Uterus (tissue), 4 donors: ENCODE results near the gene EXOC4. TPM values are rescaled to one million over a fixed set of nuclear protein-coding genes. Genes with fewer than 3 reads are reported as not detected.

ENCODE experiments used
- DNase-seq, 2 donors: peaks; one replicate each; pipeline ENCODE4 v3.0.0-alpha.2; 2019 to 2020
- H3K27ac ChIP-seq, 2 donors: fragments of 200-600 bp; sonication (generic); 1 replicate in 1 of 2; 2 replicates in 1 of 2; pipeline ENCODE4 v1.5.1; 2016 to 2018
- H3K27me3 ChIP-seq, 2 donors: fragments of 200-600 bp; sonication (generic); one replicate each; pipeline ENCODE4 v1.5.1; 2018 to 2019; ENCODE audit warnings: control low read depth in 1 of 2
- H3K36me3 ChIP-seq, 2 donors: fragments of 200-600 bp; sonication (generic); one replicate each; pipeline ENCODE4 v1.5.1; 2019; ENCODE audit warnings: control low read depth in 1 of 2
- H3K4me1 ChIP-seq, 2 donors: fragments of 200-600 bp; sonication (generic); one replicate each; pipeline ENCODE4 v1.5.1; 2018 to 2019; ENCODE audit warnings: control low read depth in 1 of 2
- H3K4me3 ChIP-seq, 2 donors: fragments of 200-600 bp; sonication (generic); 1 replicate in 1 of 2; 2 replicates in 1 of 2; pipeline ENCODE4 v1.5.1; 2018 to 2019; ENCODE audit warnings: mild to moderate bottlenecking in 1 of 2
- H3K9me3 ChIP-seq, 2 donors: fragments of 200-600 bp; sonication (generic); one replicate each; pipeline ENCODE4 v1.5.1; 2019; ENCODE audit warnings: control low read depth in 1 of 2
- CTCF ChIP-seq, 4 experiments: fragments of 200-600 bp in 2 of 4; fragments of 450-650 bp in 2 of 4; sonication (generic) in 2 of 4; IDR thresholded peaks; one replicate each; pipeline ENCODE4 v1.5.1; 2016 to 2019; ENCODE audit warnings: antibody characterized with exemption in 4 of 4, mild to moderate bottlenecking in 2 of 4, moderate library complexity in 1 of 4
- POLR2A ChIP-seq, 2 donors: fragments of 450-650 bp; IDR thresholded peaks; one replicate each; pipeline ENCODE4 v1.6.1; 2016; ENCODE audit warnings: antibody characterized with exemption in 2 of 2, mild to moderate bottlenecking in 1 of 2, moderate library complexity in 1 of 2
- intact Hi-C: fragments of 100-400 bp; cut with DNase I; formaldehyde crosslinking; loops from one replicate; pipeline ENCODE4 v1.15.1; 2023; ENCODE audit warnings: low total_unique reads
- total RNA-seq, 4 donors: library from RNA; depleted of rRNA in 3 of 4; stranded (reverse); fragments of >200 nt in 3 of 4; gene quantifications; one replicate each; pipeline versions ENCODE4 v1.1.0 to v1.2.4, GENCODE V29; 2014 to 2023
- donor health status: DM: yes; HTN: yes; CAD: no.

The EXOC4 gene
- total RNA-seq, 4 donors from 2014 or later: 27.2 to 126 (median 65.4) TPM

GRCh38 chr7:134059921-134060320 is 807.0 kb downstream of the EXOC4 start:
- H3K9me3 ChIP-seq: no peaks in the 10 kb centered on the region
- intact Hi-C loops: no loop called here
- DNase-seq: no peak
- no peak overlapping the region for H3K4me3 ChIP-seq
- H3K36me3 ChIP-seq: no peaks in the 10 kb centered on the region
- H3K4me1 ChIP-seq: no peaks in the 10 kb centered on the region
- no peaks in the 10 kb centered on the region for H3K27me3 ChIP-seq
- H3K27ac ChIP-seq: no peak overlapping the region
- TF ChIP-seq POLR2A (IDR thresholded peaks at IDR 0.05) (no peak), CTCF (IDR thresholded peaks at IDR 0.05) (no peak)

DNA sequence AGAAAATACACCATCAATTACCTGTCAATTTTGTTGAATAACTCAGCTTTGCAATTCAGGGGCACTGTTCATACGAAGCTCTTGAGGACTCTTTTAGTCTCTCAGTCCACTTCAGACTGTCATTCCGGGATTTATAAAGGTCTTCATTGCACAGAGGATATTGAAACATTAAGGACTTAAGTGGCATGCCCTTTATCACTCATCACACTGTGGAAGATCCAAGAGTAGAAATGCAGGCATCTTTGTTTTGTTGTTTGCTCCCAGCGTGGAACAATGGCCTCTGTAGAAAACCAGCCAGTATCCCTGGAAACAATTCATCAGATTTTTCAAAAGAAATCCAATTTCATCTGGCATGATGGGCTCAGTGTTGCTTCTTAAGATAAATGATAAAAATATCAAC is 808.0 kb downstream of the EXOC4 start:
- TF ChIP-seq CTCF (IDR thresholded peaks at IDR 0.05) (no peak), POLR2A (IDR thresholded peaks at IDR 0.05) (no peak)
- intact Hi-C loops: no loop called here
- Histone ChIP-seq H3K27ac (no peak overlapping the region), H3K27me3 (no peaks in the 10 kb centered on the region), H3K9me3 (no peaks in the 10 kb centered on the region), H3K4me1 (no peaks in the 10 kb centered on the region), H3K36me3 (no peaks in the 10 kb centered on the region), H3K4me3 (no peak overlapping the region)
- no peak for DNase-seq

DNA sequence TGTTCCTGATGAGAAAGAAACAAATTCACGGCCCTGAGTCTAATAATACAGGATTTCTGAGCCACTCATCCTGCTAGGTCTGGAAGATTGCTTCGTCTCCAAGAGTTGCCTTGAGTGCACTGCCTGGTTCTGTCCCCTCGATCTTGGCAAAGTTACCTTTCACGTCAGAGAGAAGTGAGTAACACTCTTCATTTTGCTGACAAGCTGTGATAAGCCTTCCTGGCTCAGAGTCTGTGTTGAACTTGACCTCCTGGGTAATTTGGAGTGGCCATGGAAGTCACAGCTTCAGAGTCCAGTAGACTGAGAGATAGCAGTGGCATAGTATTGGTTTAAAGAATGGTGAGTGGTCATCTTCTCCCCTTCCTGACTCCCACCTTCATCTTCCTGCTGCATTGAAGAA is 809.6 kb downstream of the EXOC4 start:
- Histone ChIP-seq H3K4me3 (no peak overlapping the region), H3K36me3 (no peaks in the 10 kb centered on the region), H3K27me3 (no peaks in the 10 kb centered on the region), H3K9me3 (no peaks in the 10 kb centered on the region), H3K4me1 (no peaks in the 10 kb centered on the region), H3K27ac (no peak overlapping the region)
- no peak for TF ChIP-seq CTCF (IDR thresholded peaks at IDR 0.05)
- TF ChIP-seq POLR2A (IDR thresholded peaks at IDR 0.05): no peak
- intact Hi-C loops: no loop called here
- no peak for DNase-seq

DNA sequence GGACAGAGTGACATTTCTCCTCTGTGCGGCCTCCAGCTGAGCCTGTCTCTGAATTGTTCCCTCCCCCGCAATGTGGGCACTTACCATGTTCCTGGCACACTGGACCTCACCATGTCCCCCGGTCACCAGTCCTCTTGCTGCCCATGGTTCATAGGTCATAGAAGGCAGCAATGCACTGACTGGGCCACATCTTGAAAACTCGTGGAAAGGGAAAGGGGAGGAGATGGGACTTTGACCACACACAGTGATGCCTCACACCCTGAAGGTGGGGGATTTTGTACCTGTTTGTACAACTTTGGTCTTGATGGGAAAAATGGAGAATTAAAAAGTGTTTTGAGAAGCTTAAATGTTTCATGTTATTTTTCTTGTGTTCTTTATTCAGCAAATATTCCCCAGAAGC is 812.5 kb downstream of the EXOC4 start:
- no peak for TF ChIP-seq POLR2A (IDR thresholded peaks at IDR 0.05)
- no peak for TF ChIP-seq CTCF (IDR thresholded peaks at IDR 0.05)
- no peak overlapping the region for H3K4me3 ChIP-seq
- H3K4me1 ChIP-seq: no peaks in the 10 kb centered on the region
- intact Hi-C loops: no loop called here
- DNase-seq: no peak
- H3K36me3 ChIP-seq: no peaks in the 10 kb centered on the region
- no peaks in the 10 kb centered on the region for H3K9me3 ChIP-seq
- no peak overlapping the region for H3K27ac ChIP-seq
- H3K27me3 ChIP-seq: no peaks in the 10 kb centered on the region

DNA sequence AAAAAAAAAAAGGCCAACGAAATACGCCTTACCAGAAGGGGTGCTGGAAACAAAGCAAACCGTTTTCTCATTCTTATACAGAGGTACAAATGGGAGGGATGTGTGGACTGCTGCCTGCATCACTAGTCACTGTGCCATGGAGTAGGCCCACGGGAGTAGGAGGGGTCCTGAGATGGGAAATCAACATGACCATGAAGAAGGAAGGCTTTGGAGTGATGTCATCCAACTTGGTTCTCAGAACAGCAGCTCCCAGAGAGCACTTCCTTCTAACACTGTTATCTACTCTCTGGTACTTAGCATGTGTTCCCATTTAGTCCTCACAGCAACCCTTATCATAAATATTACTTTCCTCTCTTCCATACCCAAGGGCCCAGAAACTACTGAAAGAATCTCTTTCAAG is 814.3 kb downstream of the EXOC4 start:
- H3K27ac ChIP-seq: no peak overlapping the region
- H3K27me3 ChIP-seq: no peaks in the 10 kb centered on the region
- no peaks in the 10 kb centered on the region for H3K36me3 ChIP-seq
- no peak for DNase-seq
- intact Hi-C loops: no loop called here
- H3K9me3 ChIP-seq: no peaks in the 10 kb centered on the region
- H3K4me1 ChIP-seq: no peaks in the 10 kb centered on the region
- H3K4me3 ChIP-seq: no peak overlapping the region
- TF ChIP-seq POLR2A (IDR thresholded peaks at IDR 0.05) (no peak), CTCF (IDR thresholded peaks at IDR 0.05) (no peak)
